B cell (primary cell): ENCODE data around the gene GMPR2. TPM values are rescaled to one million over a fixed set of nuclear protein-coding genes. Genes with fewer than 3 reads are reported as not detected.

Experiments used
- ATAC-seq: fragments of 200-7000 bp; cut with Tn5 transposase; one replicate; pipeline ENCODE4 v1.10.0; 2021; ENCODE audit warnings: low read depth, mild to moderate bottlenecking, moderate number of reproducible peaks, moderate library complexity
- CTCF ChIA-PET: fragments of 350-600 bp; sonication (Branson Sonifier 250); formaldehyde crosslinking; loops from one replicate; lab custom pipeline; 2021; ENCODE audit warnings: antibody characterized with exemption, inconsistent platforms; lab: Charles Lee
- POLR2A ChIA-PET: fragments of 350-600 bp; sonication (Branson Sonifier 250); formaldehyde crosslinking; loops from one replicate; lab custom pipeline; 2021; ENCODE audit warnings: antibody characterized with exemption; lab: Charles Lee
- DNase-seq: peaks from one replicate; pipeline ENCODE4 v3.0.0; 2013
- H2AFZ ChIP-seq: 2 replicates; pipeline ENCODE4 v1.6.1; 2012; ENCODE audit warnings: mild to moderate bottlenecking, low read depth, low read length; ENCODE audit not compliant: insufficient read depth, poor library complexity, severe bottlenecking
- H3K27ac ChIP-seq, 2 donors: 1 replicate in 1 of 2; 2 replicates in 1 of 2; pipeline ENCODE4 v1.5.1; 2012 to 2013; ENCODE audit warnings: low read length in 2 of 2, mild to moderate bottlenecking in 2 of 2, moderate library complexity in 1 of 2
- H3K27me3 ChIP-seq, 4 experiments: fragments of 200-600 bp in 1 of 4; sonication (generic) in 1 of 4; replicated peaks in 1 of 4; 1 replicate in 2 of 4; 2 replicates in 2 of 4; pipeline versions ENCODE4 v1.6.1 to v1.7.0; 2013 to 2016; ENCODE audit warnings: low read length in 3 of 4, mild to moderate bottlenecking in 2 of 4, mixed read lengths in 1 of 4, moderate library complexity in 1 of 4; ENCODE audit not compliant: insufficient read depth in 4 of 4, control insufficient read depth in 3 of 4; ENCODE audit errors: control extremely low read depth in 1 of 4
- H3K36me3 ChIP-seq, 2 experiments: replicated peaks in 1 of 2; 1 replicate in 1 of 2; 2 replicates in 1 of 2; pipeline versions ENCODE4 v1.6.1 to v1.7.1; 2013; ENCODE audit warnings: low read length in 1 of 2; ENCODE audit not compliant: insufficient read depth in 2 of 2, control insufficient read depth in 1 of 2; ENCODE audit errors: control extremely low read depth in 1 of 2, extremely low read depth in 1 of 2
- H3K4me1 ChIP-seq, 2 donors: fragments of 200-600 bp in 1 of 2; sonication (generic) in 1 of 2; 1 replicate in 1 of 2; 2 replicates in 1 of 2; pipeline versions ENCODE4 v1.5.1 to v1.6.1; 2013 to 2017; ENCODE audit warnings: low read length in 2 of 2; ENCODE audit not compliant: control insufficient read depth in 2 of 2, insufficient read depth in 2 of 2
- H3K4me2 ChIP-seq: replicated peaks from 2 replicates; pipeline ENCODE3; 2012; ENCODE audit warnings: mild to moderate bottlenecking, low read depth, low read length; ENCODE audit not compliant: poor library complexity, severe bottlenecking
- H3K4me3 ChIP-seq, 5 experiments: fragments of 200-600 bp in 1 of 5; sonication (generic) in 1 of 5; 1 replicate in 3 of 5; 2 replicates in 2 of 5; pipeline versions ENCODE4 v1.5.1 to v1.7.0; 2011 to 2016; ENCODE audit warnings: low read length in 4 of 5, mild to moderate bottlenecking in 4 of 5, low read depth in 2 of 5, control low read depth in 1 of 5, moderate library complexity in 1 of 5; ENCODE audit not compliant: insufficient read depth in 1 of 5; ENCODE audit errors: control extremely low read depth in 1 of 5, extremely low read depth in 1 of 5
- H3K79me2 ChIP-seq: fragments of 200-600 bp; sonication (generic); one replicate; pipeline ENCODE4 v1.6.0; 2016; ENCODE audit warnings: low read length; ENCODE audit not compliant: control insufficient read depth, insufficient read depth
- H3K9ac ChIP-seq: fragments of 200-600 bp; sonication (generic); 2 replicates; pipeline ENCODE4 v1.6.1; 2017; ENCODE audit warnings: mild to moderate bottlenecking, low read length, moderate library complexity
- H3K9me3 ChIP-seq, 3 donors: one replicate each; pipeline versions ENCODE4 v1.6.1 to v1.7.1; 2013; ENCODE audit warnings: low read length in 2 of 3; ENCODE audit not compliant: control insufficient read depth in 2 of 3, insufficient read depth in 1 of 3; ENCODE audit errors: control extremely low read depth in 1 of 3
- H4K20me1 ChIP-seq: 2 replicates; pipeline ENCODE4 v1.6.0; 2012; ENCODE audit warnings: mild to moderate bottlenecking, low read length; ENCODE audit not compliant: insufficient read depth, control insufficient read depth, poor library complexity, severe bottlenecking
- H3K27ac Mint-ChIP-seq: one replicate; pipeline ENCODE4 v1.8.0; 2021; ENCODE audit warnings: mixed read lengths
- H3K27me3 Mint-ChIP-seq: one replicate; pipeline ENCODE4 v1.8.0; 2021; ENCODE audit warnings: mixed read lengths
- H3K4me1 Mint-ChIP-seq: one replicate; pipeline ENCODE4 v1.8.0; 2021; ENCODE audit warnings: mixed read lengths
- H3K4me3 Mint-ChIP-seq: one replicate; pipeline ENCODE4 v1.8.0; 2021; ENCODE audit warnings: mixed read lengths
- H3K9me3 Mint-ChIP-seq: one replicate; pipeline ENCODE4 v1.8.0; 2022; ENCODE audit warnings: mixed read lengths; ENCODE audit not compliant: insufficient read depth
- CTCF ChIP-seq: fragments of 200-600 bp; IDR thresholded peaks from one replicate; pipeline ENCODE4 v1.8.0; 2022; ENCODE audit warnings: antibody characterized with exemption, mild to moderate bottlenecking
- EZH2 ChIP-seq: IDR thresholded peaks from 2 replicates; pipeline ENCODE4 v1.6.1; 2012; ENCODE audit warnings: borderline replicate concordance, low read depth, mild to moderate bottlenecking, moderate library complexity, low read length; ENCODE audit not compliant: insufficient read depth, poor library complexity, severe bottlenecking
- WGBS: methylation state at CpG from one replicate; pipeline ENCODE4 v1.1.5; 2013; ENCODE audit warnings: missing lambda C conversion rate; ENCODE audit not compliant: insufficient coverage; 5-methylcytosine and 5-hydroxymethylcytosine counted together
- intact Hi-C: fragments of 100-400 bp; cut with micrococcal nuclease; formaldehyde crosslinking; loops from one replicate; pipeline ENCODE4 v1.10.0; 2022
- polyA plus RNA-seq: library from polyadenylated mRNA; depleted of rRNA; stranded (reverse); fragments of >200 nt; gene quantifications from 2 replicates; pipeline ENCODE4 v1.2.3, GENCODE V29; 2012
- total RNA-seq, 2 donors: library from RNA; stranded (reverse); fragments of 120-200 nt in 1 of 2; gene quantifications; 1 replicate in 1 of 2; 2 replicates in 1 of 2; pipeline versions ENCODE4 v1.2.3 to v1.2.4, GENCODE V29; 2013 to 2022

Gene GMPR2
- total and polyA plus RNA-seq, 2 donors (not counting 1 experiment from before 2014, with no cell fraction given), result 39.7 to 58.7 TPM

DNA sequence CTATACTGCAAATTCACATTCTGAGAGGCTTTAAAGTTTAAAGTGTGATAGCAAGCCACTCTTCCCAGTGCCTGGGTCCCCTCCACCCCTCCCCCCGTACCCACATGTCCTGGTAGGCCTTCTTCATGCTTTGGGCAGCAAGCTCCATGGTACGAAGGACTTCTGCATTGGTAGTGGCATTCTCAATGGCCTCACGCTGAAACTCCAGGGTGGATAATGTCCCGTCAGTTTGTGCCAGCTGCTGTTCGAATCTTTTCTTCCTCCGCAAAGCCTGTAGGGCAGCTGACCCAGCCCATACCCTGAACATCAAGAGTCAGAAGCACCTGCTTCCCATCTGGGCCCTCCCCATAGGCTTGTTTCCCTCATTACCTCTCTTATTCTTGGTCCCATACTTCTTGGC is 21.4 kb upstream of the GMPR2 start:
- no peaks in the 10 kb centered on the region for H3K27me3 Mint-ChIP-seq
- Histone ChIP-seq H3K9me3 (no peaks in the 10 kb centered on the region), H3K27ac (peak overlapping the region in 1 of 2 donors; percentile 25), H4K20me1 (peaks cover 7% of the 10 kb centered on the region), H3K36me3 (peaks cover 2 to 57% of the 10 kb centered on the region in 2 experiments), H3K4me1 (peaks cover 41 to 45% of the 10 kb centered on the region in 2 donors), H3K9ac (no peak overlapping the region), H3K27me3 (no peaks in the 10 kb centered on the region), H3K4me2 (no peak overlapping the region), H3K4me3 (no peak overlapping the region), H2AFZ (no peak overlapping the region), H3K79me2 (peaks cover 73% of the 10 kb centered on the region)
- 95% methylated on average over 6 of the region's 6 CpGs for WGBS
- no peak for TF ChIP-seq CTCF
- TF ChIP-seq EZH2, result no peak
- ChIA-PET POLR2A (interaction anchor here (1.0 to 5.3 kb wide), 2 partner anchors 16 to 64 kb away, joined by 3 to 64 read pairs; partner anchors contain the start of genes PSME2, RNF31 and TM9SF1), CTCF (interaction anchor here (0.8 to 4.1 kb wide), 2 partner anchors 15 to 96 kb away, joined by 3 to 19 read pairs; partner anchors contain the start of gene CIDEB)
- H3K4me3 Mint-ChIP-seq, result peak overlapping the region; percentile 93
- DNase-seq, result no peak
- no peaks in the 10 kb centered on the region for H3K9me3 Mint-ChIP-seq
- H3K27ac Mint-ChIP-seq, result peak overlapping the region; percentile 98
- ATAC-seq, result no peak
- peaks cover 54% of the 10 kb centered on the region for H3K4me1 Mint-ChIP-seq
- intact Hi-C loops, result loop anchor here (10.0 kb wide), 1 partner anchor 657 kb away; the partner anchor contains the start of genes THTPA and ZFHX2
